ENCODE measurements around the gene HCLS1.

HCLS1 gene

DNA sequence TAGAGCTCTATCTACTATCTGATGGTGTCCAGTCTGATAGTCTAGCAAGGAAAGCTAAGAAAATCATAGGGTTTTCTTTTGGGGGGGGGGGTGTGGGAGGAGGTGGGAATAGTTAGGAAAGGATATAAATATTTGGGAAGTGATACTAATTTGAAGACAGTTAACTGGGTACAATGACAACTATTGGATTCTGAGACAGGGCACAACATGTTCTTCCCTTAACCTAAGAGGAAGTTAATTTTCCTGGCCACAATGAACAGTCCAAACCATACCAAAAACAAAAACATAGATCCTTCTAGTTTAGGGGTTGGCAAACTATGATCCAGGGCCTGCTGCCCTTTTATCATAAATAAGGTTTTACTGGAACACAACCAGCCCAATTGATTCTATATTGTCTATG is 10.0 kb upstream of the HCLS1 start:
- in situ Hi-C loops (cut with MboI; ENCODE audit: low sequenced_read_pairs, unreplicated experiment): no loop called here
- TF ChIP-seq, protein P1, sequence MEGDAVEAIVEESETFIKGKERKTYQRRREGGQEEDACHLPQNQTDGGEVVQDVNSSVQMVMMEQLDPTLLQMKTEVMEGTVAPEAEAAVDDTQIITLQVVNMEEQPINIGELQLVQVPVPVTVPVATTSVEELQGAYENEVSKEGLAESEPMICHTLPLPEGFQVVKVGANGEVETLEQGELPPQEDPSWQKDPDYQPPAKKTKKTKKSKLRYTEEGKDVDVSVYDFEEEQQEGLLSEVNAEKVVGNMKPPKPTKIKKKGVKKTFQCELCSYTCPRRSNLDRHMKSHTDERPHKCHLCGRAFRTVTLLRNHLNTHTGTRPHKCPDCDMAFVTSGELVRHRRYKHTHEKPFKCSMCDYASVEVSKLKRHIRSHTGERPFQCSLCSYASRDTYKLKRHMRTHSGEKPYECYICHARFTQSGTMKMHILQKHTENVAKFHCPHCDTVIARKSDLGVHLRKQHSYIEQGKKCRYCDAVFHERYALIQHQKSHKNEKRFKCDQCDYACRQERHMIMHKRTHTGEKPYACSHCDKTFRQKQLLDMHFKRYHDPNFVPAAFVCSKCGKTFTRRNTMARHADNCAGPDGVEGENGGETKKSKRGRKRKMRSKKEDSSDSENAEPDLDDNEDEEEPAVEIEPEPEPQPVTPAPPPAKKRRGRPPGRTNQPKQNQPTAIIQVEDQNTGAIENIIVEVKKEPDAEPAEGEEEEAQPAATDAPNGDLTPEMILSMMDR (IDR thresholded peaks at IDR 0.05; ENCODE audit: borderline replicate concordance, control extremely low read depth, extremely low read depth, insufficient read depth, missing control alignments): no peak
- DNase-seq (ENCODE audit: low spot score): no peak

DNA sequence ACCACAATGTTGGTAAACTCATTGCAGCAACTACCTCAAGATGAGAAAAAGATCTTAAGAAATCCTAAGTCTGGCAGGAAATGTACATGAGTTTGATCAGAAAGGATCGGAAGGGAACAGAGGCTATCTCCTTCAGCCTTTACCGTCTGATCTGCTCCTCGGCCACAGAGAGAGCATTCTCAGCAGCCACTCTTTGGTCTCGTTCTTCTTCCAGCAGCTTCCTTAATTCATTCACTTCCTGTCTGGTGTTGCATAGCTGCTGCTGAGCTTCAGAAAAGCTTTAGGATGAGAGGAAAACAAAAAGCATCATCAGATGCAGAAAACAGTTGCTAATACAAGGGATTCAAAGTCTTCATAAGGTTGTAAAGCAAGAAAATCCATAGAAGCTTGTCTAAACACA is 6.6 kb upstream of the HCLS1 start:
- TF ChIP-seq, protein P1 (IDR thresholded peaks at IDR 0.05; ENCODE audit: borderline replicate concordance, control extremely low read depth, extremely low read depth, insufficient read depth, missing control alignments): no peak
- in situ Hi-C loops (cut with MboI; ENCODE audit: low sequenced_read_pairs, unreplicated experiment): no loop called here
- no peak for DNase-seq (ENCODE audit: low spot score)

DNA sequence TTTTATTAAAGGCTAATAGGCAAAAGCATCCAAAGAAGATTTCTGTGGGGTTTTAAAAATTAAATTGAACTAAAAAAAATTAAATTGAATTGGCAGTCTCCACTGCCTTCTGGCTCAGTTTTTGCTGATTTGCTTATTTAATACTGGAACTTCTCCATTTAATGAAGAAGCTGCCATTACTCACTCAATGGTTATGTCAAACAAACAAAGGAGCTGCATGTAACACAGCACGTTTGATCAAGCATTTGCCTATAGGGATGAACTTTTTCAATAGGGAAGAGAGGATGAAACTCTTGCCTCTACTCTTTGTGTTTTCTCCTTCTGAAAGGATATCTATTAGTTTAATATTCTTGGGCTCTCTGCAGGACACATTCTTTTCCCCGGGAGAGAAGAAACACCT is 4.8 kb upstream of the HCLS1 start:
- TF ChIP-seq, protein P1 (IDR thresholded peaks at IDR 0.05; ENCODE audit: borderline replicate concordance, control extremely low read depth, extremely low read depth, insufficient read depth, missing control alignments): no peak
- in situ Hi-C loops (cut with MboI; ENCODE audit: low sequenced_read_pairs, unreplicated experiment): no loop called here
- no peak for DNase-seq (ENCODE audit: low spot score)

DNA sequence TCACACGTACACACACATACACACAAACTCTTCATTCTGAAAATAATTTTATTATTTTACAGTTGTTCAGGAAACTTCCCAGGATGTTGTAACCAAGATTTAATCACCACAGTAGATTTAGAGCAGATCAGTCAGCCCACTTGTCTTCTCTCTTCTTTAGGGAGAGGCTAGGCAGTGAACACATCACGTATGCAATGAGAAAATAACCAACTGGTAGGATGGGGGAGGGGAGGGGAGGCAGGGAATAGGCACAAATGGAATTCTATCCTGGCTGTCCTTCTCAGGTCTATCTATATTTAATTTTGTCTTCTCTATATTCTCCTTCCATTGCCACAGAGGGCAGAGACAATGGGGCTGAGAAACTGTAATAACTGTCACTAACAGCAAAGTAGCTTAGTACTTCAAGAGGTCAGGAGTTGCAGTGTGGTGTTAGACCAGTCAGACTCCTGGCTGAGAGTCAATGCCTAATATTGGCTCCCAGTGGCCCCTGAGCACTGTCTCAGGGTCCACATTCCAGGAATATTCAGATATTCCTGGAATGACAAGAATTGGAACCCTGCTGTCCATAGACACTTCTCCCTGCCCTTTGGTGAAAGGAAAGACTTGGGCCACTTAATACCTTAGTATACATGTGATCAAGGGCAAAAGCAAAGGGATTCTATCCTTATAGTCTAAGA is 2.6 kb upstream of the HCLS1 start:
- in situ Hi-C loops (cut with MboI; ENCODE audit: low sequenced_read_pairs, unreplicated experiment): no loop called here
- DNase-seq (ENCODE audit: low spot score): no peak
- TF ChIP-seq, protein P1 (IDR thresholded peaks at IDR 0.05; ENCODE audit: borderline replicate concordance, control extremely low read depth, extremely low read depth, insufficient read depth, missing control alignments): no peak

DNA sequence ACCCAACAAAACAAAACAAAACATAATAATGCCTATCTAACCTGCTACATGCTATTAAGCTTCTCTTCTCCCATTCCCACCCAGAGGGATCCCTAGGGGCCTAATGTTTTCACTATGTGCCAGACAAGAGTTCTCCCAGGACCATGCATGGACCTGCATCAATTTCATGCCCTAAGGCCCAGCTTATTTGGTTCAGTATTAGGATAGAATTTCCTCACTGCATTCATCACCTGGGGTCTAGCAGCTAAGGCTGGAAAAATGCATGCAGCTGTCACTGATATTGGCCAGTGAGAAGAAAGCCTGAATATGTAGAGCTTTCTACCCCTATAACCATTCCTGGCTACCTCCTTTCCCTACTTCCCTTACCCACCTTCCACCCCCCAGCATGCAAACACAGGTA is 2.0 kb upstream of the HCLS1 start:
- no peak for DNase-seq (ENCODE audit: low spot score)
- TF ChIP-seq, protein P1 (IDR thresholded peaks at IDR 0.05; ENCODE audit: borderline replicate concordance, control extremely low read depth, extremely low read depth, insufficient read depth, missing control alignments): no peak
- in situ Hi-C loops (cut with MboI; ENCODE audit: low sequenced_read_pairs, unreplicated experiment): no loop called here

DNA sequence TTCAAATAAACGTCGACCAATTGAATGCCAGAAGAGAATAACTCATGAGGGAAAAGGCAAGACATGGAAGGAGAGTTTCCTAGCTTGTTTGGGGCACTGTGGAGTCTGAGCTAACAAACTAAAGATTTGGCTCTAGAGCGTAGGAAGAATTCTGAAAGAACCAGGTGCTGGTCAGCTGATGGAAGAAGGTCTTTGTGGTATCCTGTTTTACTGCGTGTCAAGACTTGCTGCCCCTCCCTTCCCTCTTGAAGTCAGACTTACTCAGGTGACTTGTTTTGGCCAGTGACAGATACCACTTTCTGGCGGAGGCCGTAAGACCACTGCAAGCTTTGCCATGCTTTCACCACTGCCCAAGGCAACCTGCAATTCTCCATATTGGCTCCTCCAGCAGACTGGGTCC is 673 bp upstream of the HCLS1 start:
- no peak for DNase-seq (ENCODE audit: low spot score)
- in situ Hi-C loops (cut with MboI; ENCODE audit: low sequenced_read_pairs, unreplicated experiment): no loop called here
- TF ChIP-seq, protein P1 (IDR thresholded peaks at IDR 0.05; ENCODE audit: borderline replicate concordance, control extremely low read depth, extremely low read depth, insufficient read depth, missing control alignments): no peak

Measured in GM13976 (cell line).